SK-N-MC (cell line): ENCODE measurements around the gene IMMP2L.

Experiments used
- DNase-seq: peaks from one replicate; pipeline ENCODE4 v3.0.0-alpha.2; 2011; ENCODE audit warnings: low read depth, low spot score
- H3K27ac ChIP-seq: fragments of 200-600 bp; sonication (generic); 2 replicates; pipeline ENCODE4 v1.5.1; 2016; ENCODE audit warnings: mixed run types
- H3K36me3 ChIP-seq: fragments of 200-600 bp; sonication (generic); 2 replicates; pipeline ENCODE4 v1.6.1; 2017; ENCODE audit warnings: antibody characterized with exemption, low read length, mixed read lengths; ENCODE audit not compliant: insufficient read depth
- H3K4me3 ChIP-seq: fragments of 200-600 bp; sonication (generic); 2 replicates; pipeline ENCODE4 v1.5.1; 2016
- H3K9ac ChIP-seq: fragments of 200-600 bp; sonication (generic); 2 replicates; pipeline ENCODE4 v1.8.0; 2017; ENCODE audit warnings: mixed run types, mixed read lengths; ENCODE audit not compliant: insufficient read length
- H3K9me3 ChIP-seq: fragments of 200-600 bp; sonication (generic); 2 replicates; pipeline ENCODE4 v1.6.1; 2017; ENCODE audit warnings: low read depth, mild to moderate bottlenecking, antibody characterized with exemption, low read length, moderate library complexity, mixed read lengths
- EZH2 ChIP-seq: fragments of 200-600 bp; sonication (generic); IDR thresholded peaks from one replicate; pipeline ENCODE4 v1.6.1; 2017; ENCODE audit warnings: antibody characterized with exemption
- FOXP2 ChIP-seq: optimal IDR thresholded peaks from 2 replicates; pipeline ENCODE3; 2011; ENCODE audit warnings: mild to moderate bottlenecking, moderate library complexity; ENCODE audit not compliant: insufficient read depth; ENCODE audit errors: extremely low read length, control extremely low read depth
- POLR2AphosphoS5 ChIP-seq: IDR thresholded peaks from 2 replicates; pipeline ENCODE4 v1.6.1; 2012; ENCODE audit warnings: mild to moderate bottlenecking, low read depth, low read length, borderline replicate concordance

The IMMP2L gene

DNA sequence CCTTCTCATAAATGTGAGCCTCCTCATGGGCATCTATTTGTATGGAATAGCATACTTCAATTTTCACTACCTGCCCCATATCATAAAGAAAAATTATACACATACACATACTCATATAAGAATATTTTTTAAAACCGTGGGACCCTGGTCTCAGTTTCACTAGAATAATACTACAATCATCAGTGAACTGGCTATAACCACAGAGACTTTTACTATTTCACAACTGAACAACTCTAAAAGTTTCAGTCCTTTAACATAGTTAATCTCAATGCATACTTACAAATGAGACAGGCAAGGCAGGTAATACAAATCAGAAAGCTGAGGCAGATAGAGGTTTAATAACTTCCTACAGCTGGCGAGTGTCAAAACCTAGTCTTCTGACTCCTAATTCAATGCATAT lies 388.3 kb downstream of the IMMP2L start:
- TF ChIP-seq POLR2AphosphoS5 = no peak
- TF ChIP-seq FOXP2 = no peak
- TF ChIP-seq EZH2 = no peak
- no peak overlapping the region for H3K9ac ChIP-seq

DNA sequence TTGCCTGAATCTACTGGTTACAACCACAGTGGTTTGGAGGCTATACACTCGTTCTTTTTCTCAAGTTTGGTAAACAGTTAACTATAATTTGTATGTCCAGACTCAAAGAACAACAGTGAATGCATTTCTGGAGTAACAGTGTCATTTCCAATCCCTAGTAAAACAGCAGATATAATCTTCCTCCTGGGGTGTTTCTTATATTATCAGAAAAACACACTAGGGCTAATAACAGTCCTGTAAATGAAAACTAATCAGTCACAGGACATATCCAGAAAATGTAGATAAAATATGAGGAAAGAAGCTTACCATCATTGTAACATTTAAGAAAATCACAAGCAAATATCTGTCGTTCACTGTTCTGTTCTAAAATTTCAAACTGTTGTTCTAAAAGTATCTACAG lies 388.8 kb downstream of the IMMP2L start:
- Histone ChIP-seq H3K4me3 (no peak overlapping the region), H3K36me3 (no peaks in the 10 kb centered on the region), H3K9ac (no peak overlapping the region), H3K9me3 (no peaks in the 10 kb centered on the region), H3K27ac (no peak overlapping the region)
- TF ChIP-seq FOXP2 = no peak
- no peak for TF ChIP-seq POLR2AphosphoS5
- no peak for TF ChIP-seq EZH2
- DNase-seq = no peak

More for the DNA sequence above, 388.3 kb downstream of the IMMP2L start:
- no peak for DNase-seq
- no peaks in the 10 kb centered on the region for H3K36me3 ChIP-seq
- H3K27ac ChIP-seq = no peak overlapping the region
- H3K9me3 ChIP-seq = no peaks in the 10 kb centered on the region
- H3K4me3 ChIP-seq = no peak overlapping the region

DNA sequence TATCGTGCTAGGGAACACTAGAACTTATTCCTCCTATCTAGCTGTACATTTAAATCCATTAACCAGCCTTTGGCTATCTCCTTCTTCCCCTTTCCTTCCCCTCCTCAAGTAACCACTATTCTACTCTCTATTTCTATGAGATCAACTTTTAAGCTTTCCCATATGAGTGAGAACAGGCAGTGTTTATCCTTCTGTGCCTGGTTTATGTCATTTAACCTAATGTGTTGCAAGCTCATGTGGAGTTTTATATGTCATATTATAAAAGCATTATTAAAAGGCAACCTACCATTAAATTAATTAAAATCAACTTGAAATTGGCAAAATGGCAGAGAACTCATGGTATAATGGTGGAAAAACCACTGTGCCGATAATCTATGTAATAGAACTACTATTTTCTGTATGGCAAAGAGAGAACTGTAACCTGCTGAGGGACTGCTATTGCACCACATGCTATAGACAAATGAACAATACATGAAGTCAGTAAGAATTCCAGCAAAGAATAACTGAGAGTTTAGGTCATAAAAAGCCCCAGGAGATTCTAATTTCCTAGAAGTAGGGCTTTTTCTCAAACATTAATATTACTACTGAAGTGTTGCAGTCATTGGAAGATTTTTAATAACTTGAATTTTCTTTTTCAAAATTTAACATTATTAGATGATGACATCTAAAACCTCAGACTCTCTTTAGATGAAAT lies 389.6 kb downstream of the IMMP2L start:
- no peak overlapping the region for H3K4me3 ChIP-seq

DNA sequence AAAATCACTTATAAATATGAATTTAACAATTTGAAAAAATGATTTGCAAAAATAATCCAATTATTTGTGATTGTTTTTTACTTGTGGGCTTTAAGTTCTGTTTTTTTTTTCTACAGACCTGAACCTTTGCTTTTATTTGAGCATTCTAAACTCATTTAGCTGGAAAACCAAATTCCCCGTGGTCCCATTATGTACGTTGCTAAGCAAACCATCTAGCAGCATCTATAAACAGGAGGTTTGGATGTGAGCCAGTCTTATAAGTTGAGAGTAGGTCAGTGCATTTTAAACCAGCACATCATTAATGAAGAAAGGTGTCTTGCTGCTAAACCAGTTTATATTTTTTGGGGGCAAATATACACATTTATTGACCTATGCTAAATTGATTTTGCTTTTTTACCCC lies 394.1 kb downstream of the IMMP2L start:
- H3K4me3 ChIP-seq = no peak overlapping the region
- H3K27ac ChIP-seq = no peak overlapping the region
- H3K9ac ChIP-seq = no peak overlapping the region
- peak; percentile 51 for DNase-seq
- no peak for TF ChIP-seq EZH2
- no peak for TF ChIP-seq FOXP2
- TF ChIP-seq POLR2AphosphoS5 = no peak
- no peaks in the 10 kb centered on the region for H3K9me3 ChIP-seq
- H3K36me3 ChIP-seq = no peaks in the 10 kb centered on the region

More for the DNA sequence above, 389.6 kb downstream of the IMMP2L start:
- Histone ChIP-seq H3K36me3 (no peaks in the 10 kb centered on the region), H3K27ac (no peak overlapping the region), H3K9ac (no peak overlapping the region), H3K9me3 (no peaks in the 10 kb centered on the region)
- DNase-seq = no peak
- TF ChIP-seq EZH2 (no peak), FOXP2 (no peak), POLR2AphosphoS5 (no peak)

DNA sequence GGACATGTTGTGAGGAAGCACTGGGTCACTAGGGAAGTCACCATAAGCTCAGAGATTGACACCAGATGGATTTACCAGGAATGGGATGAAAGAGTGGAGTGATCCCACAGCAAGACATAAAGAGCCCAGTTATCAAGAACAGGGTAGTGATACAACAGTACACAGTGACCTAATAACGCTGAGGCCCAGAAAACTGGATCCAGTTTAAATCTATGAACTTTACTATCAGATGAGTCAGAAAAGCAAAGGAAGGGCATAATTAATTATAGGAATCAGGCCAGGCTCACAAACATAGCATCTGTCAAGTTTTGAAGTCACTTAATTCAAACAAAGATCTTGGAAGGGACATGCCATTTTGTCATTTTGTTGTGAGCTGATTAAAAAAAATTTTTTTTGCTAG lies 397.9 kb downstream of the IMMP2L start:
- no peaks in the 10 kb centered on the region for H3K9me3 ChIP-seq
- no peaks in the 10 kb centered on the region for H3K36me3 ChIP-seq
- no peak overlapping the region for H3K4me3 ChIP-seq
- no peak for DNase-seq
- no peak overlapping the region for H3K27ac ChIP-seq
- no peak overlapping the region for H3K9ac ChIP-seq
- no peak for TF ChIP-seq EZH2

DNA sequence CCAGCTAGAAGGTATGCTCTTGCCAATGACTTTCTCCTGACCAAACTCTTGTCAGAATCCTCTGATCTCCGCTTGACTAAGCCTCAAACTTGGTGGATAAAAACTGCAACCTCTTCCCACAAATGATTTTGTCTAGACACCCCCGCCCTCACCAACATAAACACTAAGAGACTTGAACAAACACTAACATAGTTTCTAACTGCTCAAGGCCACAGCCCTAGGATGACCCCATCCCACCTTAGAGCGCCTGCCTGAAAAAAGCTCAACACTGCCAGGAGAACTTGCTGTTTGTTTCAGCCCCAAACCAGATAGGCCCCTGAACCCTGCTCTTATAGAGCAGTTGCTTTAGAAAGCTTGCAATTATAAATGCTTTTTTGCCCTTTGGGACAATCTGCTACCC lies 399.6 kb downstream of the IMMP2L start:
- no peaks in the 10 kb centered on the region for H3K9me3 ChIP-seq
- no peak overlapping the region for H3K9ac ChIP-seq
- no peak for DNase-seq
- H3K36me3 ChIP-seq = no peaks in the 10 kb centered on the region
- TF ChIP-seq FOXP2 = no peak
- no peak for TF ChIP-seq EZH2
- H3K27ac ChIP-seq = no peak overlapping the region
- no peak overlapping the region for H3K4me3 ChIP-seq

DNA sequence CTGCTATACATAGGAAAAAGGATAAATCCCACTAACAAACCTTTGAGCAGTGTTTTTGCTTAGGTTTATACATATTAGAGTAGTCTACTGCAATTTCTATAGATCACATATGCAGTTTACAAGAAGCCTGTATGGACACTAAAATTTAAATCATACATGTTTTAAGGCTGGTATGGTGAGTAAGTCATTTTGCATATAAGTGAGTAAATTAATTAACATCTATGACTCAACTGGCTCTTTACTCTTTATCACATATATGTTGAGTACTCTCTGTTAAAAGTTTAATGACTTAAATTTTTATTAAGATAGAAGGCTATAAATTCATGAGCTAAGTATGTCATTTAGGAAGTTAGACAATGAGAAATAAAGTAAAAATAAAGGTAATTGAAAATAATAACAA lies 402.0 kb downstream of the IMMP2L start:
- Histone ChIP-seq H3K36me3 (no peaks in the 10 kb centered on the region), H3K9me3 (no peaks in the 10 kb centered on the region), H3K9ac (no peak overlapping the region), H3K27ac (no peak overlapping the region), H3K4me3 (no peak overlapping the region)
- no peak for DNase-seq
- TF ChIP-seq FOXP2 = no peak
- no peak for TF ChIP-seq EZH2

DNA sequence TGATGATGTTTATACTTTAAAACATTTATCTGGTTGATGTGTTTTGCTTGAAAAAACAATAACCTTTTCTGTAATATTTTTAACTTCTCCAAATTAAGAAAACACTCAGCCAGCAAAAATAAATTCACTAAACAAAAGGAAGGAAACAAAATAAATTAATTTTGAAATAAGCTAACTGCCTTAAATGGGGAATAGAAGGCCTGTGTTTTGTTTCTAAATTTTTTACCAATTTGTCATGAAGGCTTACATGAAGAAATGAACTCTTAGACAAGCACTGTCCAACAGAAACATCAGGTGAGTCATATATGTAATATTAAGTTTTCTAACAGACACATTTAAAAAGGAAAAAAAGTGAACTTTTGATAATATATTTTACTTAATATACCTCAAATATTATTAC lies 402.9 kb downstream of the IMMP2L start:
- Histone ChIP-seq H3K27ac (no peak overlapping the region), H3K9ac (no peak overlapping the region)
- DNase-seq = no peak

DNA sequence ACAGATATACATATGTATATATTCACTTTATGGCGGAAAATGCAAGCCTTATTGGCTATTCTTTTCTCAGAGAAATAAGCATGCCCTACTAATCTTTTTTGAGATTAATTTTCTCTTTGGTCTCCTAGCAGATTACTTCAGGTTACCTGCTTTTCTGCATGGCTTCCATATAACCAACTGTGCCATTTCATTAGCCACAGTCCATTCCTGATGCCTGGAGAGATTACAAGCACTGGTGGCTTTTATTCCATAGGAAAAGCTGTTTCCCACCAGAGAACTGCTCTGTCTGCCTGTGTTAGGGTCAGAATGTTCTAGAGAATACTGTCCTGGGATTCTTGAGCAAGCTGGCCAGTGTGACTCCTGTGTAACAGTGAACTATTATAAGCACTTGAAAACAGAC lies 411.6 kb downstream of the IMMP2L start:
- DNase-seq = no peak
- Histone ChIP-seq H3K36me3 (no peaks in the 10 kb centered on the region), H3K27ac (no peak overlapping the region), H3K9me3 (no peaks in the 10 kb centered on the region), H3K4me3 (no peak overlapping the region), H3K9ac (no peak overlapping the region)
- TF ChIP-seq FOXP2 (no peak), POLR2AphosphoS5 (no peak), EZH2 (no peak)

More for the DNA sequence above, 402.9 kb downstream of the IMMP2L start:
- H3K36me3 ChIP-seq = no peaks in the 10 kb centered on the region
- no peaks in the 10 kb centered on the region for H3K9me3 ChIP-seq
- TF ChIP-seq FOXP2 (no peak), EZH2 (no peak), POLR2AphosphoS5 (no peak)
- H3K4me3 ChIP-seq = no peak overlapping the region
